Measurements from ENCODE around the gene GPRC5C.

Gene GPRC5C

GRCh38 chr17:74490716-74491115 is 58.8 kb downstream of the GPRC5C start:
- no peak overlapping the region for H3K4me3 ChIP-seq (replicated peaks in 1 of 2; ENCODE audit: low read depth in 2 of 2, low read length in 2 of 2)
- TF ChIP-seq CTCF (IDR thresholded peaks at IDR 0.05; ENCODE audit: low read depth, low read length): no peak
- DNase-seq (ENCODE audit: low read depth in 2 of 2): no peak

GRCh38 chr17:74491626-74492025 is 59.7 kb downstream of the GPRC5C start:
- DNase-seq (ENCODE audit: low read depth in 2 of 2): no peak
- no peak for TF ChIP-seq CTCF (IDR thresholded peaks at IDR 0.05; ENCODE audit: low read depth, low read length)
- no peak overlapping the region for H3K4me3 ChIP-seq (replicated peaks in 1 of 2; ENCODE audit: low read depth in 2 of 2, low read length in 2 of 2)

GRCh38 chr17:74493331-74493833 is 61.5 kb downstream of the GPRC5C start:
- DNase-seq (ENCODE audit: low read depth in 2 of 2): peak; percentile 65 to 76
- no peak overlapping the region for H3K4me3 ChIP-seq (replicated peaks in 1 of 2; ENCODE audit: low read depth in 2 of 2, low read length in 2 of 2)
- TF ChIP-seq CTCF (IDR thresholded peaks at IDR 0.05; ENCODE audit: low read depth, low read length): peak; percentile 84

All from cardiac fibroblast (primary cell).